Lower leg skin (tissue), 4 donors: ENCODE data around the gene RHO. TPM values are rescaled to one million over a fixed set of nuclear protein-coding genes. Genes with fewer than 3 reads are reported as not detected.

Source experiments
- DNase-seq, 2 donors: peaks; one replicate each; pipeline ENCODE4 v3.0.0-alpha.2; 2019; ENCODE audit warnings: low spot score in 2 of 2
- H3K4me3 ChIP-seq: fragments of 200-600 bp; sonication (generic); 2 replicates; pipeline ENCODE4 v1.5.1; 2017; ENCODE audit warnings: mild to moderate bottlenecking, low read depth; ENCODE audit not compliant: poor library complexity, severe bottlenecking
- CTCF ChIP-seq, 3 donors: fragments of 450-650 bp; IDR thresholded peaks; one replicate each; pipeline ENCODE4 v1.5.1; 2016; ENCODE audit warnings: antibody characterized with exemption in 3 of 3, mild to moderate bottlenecking in 3 of 3, moderate library complexity in 2 of 3
- POLR2A ChIP-seq, 2 donors: fragments of 450-650 bp; IDR thresholded peaks; one replicate each; pipeline ENCODE4 v1.6.1; 2016 to 2017; ENCODE audit warnings: antibody characterized with exemption in 2 of 2, mild to moderate bottlenecking in 1 of 2, moderate library complexity in 1 of 2
- WGBS, 2 donors: methylation state at CpG; one replicate each; pipeline ENCODE4 v1.1.5; 2018; 5-methylcytosine and 5-hydroxymethylcytosine counted together
- intact Hi-C: fragments of 100-400 bp; cut with DNase I; formaldehyde crosslinking; loops from one replicate; pipeline ENCODE4 v1.15.0; 2023; ENCODE audit warnings: low total_unique reads
- total RNA-seq, 4 donors: library from RNA; depleted of rRNA; stranded (reverse); fragments of >200 nt; gene quantifications; one replicate each; pipeline ENCODE4 v1.1.0, GENCODE V29; 2016

The RHO gene
- total RNA-seq, 4 donors from 2014 or later, result not detected

GRCh38 chr3:129563850-129564535 is 35.6 kb downstream of the RHO start:
- 62 to 84% methylated on average over 8 of the region's 8 CpGs for WGBS, 2 donors
- H3K4me3 ChIP-seq, result no peak overlapping the region
- no peak for DNase-seq
- intact Hi-C loops, result no loop called here
- TF ChIP-seq CTCF (IDR thresholded peaks at IDR 0.05) (no peak), POLR2A (IDR thresholded peaks at IDR 0.05) (no peak)

- WGBS, 2 donors, result 91 to 98% methylated on average over 6 to 19 of the region's 21 CpGs
- TF ChIP-seq POLR2A (IDR thresholded peaks at IDR 0.05) (no peak), CTCF (IDR thresholded peaks at IDR 0.05) (no peak)
- H3K4me3 ChIP-seq, result no peak overlapping the region
- no peak for DNase-seq
- intact Hi-C loops, result no loop called here
These were observed 36.7 kb downstream of the RHO start for GRCh38 chr3:129564981-129565644.

- TF ChIP-seq POLR2A (IDR thresholded peaks at IDR 0.05) (no peak), CTCF (IDR thresholded peaks at IDR 0.05) (no peak)
- intact Hi-C loops, result no loop called here
- 93 to 98% methylated on average over 7 of the region's 7 CpGs for WGBS, 2 donors
- no peak for DNase-seq
- no peak overlapping the region for H3K4me3 ChIP-seq
These were observed 37.5 kb downstream of the RHO start for GRCh38 chr3:129565902-129566301.

- TF ChIP-seq POLR2A (IDR thresholded peaks at IDR 0.05), result no peak
- no peak for TF ChIP-seq CTCF (IDR thresholded peaks at IDR 0.05)
- H3K4me3 ChIP-seq, result no peak overlapping the region
- 66 to 74% methylated on average over 13 to 17 of the region's 18 CpGs for WGBS, 2 donors
- DNase-seq, result no peak
- intact Hi-C loops, result no loop called here
These were observed 38.8 kb downstream of the RHO start for GRCh38 chr3:129567176-129567705.

GRCh38 chr3:129567939-129568338 is 39.5 kb downstream of the RHO start:
- intact Hi-C loops, result no loop called here

More at GRCh38 chr3:129567939-129568338, 39.5 kb downstream of the RHO start:
- 52 to 74% methylated on average over 6 of the region's 6 CpGs for WGBS, 2 donors
- no peak overlapping the region for H3K4me3 ChIP-seq
- DNase-seq, result no peak
- no peak for TF ChIP-seq POLR2A (IDR thresholded peaks at IDR 0.05)
- TF ChIP-seq CTCF (IDR thresholded peaks at IDR 0.05), result no peak
